Stimulated activated CD4-positive, alpha-beta T cell treated with anti-CD3 and anti-CD28 coated beads, Interleukin-1b, Interleukin-23, amount 100 ng/mL, for 48 hours (primary cell): Measurements from ENCODE around the gene KRTAP1-3.
"Not testable (repeated sequence)": the region's sequence is repeated elsewhere in the genome, so short reads cannot be mapped to it uniquely, and the experiment has no call there.

Source experiments
- DNase-seq: peaks from one replicate; pipeline ENCODE4 v3.0.0-alpha.2; 2020

The KRTAP1-3 gene

DNA sequence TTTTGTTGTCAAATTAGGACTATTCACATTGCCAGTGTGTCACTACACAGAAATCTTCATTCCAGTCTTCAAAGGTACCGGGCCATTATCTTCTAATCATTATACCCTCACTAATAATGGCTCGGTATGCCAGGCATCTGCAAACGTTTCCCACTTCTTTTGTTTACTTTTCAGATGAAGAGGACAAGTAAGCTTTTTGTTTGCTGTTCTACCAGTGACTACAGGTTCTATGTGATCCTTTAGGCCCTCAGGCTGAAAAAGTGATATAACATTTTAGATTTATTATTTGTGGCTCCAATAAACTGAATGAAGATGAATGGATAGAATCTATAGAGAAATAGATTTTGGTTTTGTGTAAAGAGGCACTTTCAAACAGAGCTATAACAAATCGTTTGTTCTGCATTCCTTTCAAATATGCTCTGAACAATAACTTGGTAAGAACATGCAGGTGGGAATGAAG lies 25.3 kb downstream of the KRTAP1-3 start:
- DNase-seq: no peak

DNA sequence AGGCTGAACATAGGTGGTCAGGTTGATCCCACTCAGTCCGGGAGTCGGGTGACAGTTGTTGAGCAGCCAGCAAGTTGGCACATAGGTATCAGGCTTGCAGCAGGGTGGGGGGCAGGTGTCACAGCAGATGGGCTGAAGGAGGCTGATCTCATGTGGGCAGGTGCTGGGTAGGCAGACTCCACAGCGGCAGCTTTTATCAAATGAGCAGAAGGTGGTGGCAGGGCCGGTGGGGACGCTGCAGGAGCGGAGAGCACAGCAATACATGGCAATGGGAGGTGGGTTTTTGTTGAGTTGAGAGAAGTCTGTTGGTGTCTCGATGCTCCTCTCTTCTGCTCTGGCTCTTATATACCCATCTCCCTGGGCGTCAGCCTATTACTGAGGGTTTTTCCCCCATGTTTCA lies 25.9 kb downstream of the KRTAP1-3 start, which contains the start of gene KRTAP3-1:
KRTAP3-1 (minus strand) TSS at position 318 of the 400 bp plus-strand sequence; CDS start at position 264, 54 bp downstream.
- no peak for DNase-seq

DNA sequence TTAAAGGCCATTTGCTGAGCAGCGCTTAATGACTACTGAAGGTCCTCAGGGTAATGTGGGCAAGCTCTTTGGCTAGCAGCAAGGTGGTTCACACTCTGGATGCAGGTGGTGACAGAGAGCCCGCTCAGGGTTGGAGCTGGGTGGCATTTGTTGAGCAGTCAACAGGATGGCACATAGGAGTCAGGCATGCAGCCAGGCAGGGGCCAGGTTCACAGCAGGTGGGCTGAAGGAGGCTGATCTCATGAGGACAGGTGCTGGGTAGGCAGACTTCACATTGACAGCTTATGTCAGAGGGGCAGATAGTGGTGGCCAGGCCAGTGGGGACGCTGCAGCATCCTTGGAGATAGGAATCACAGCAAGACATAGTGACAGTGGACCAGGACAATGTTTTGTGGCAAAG lies 30.3 kb downstream of the KRTAP1-3 start:
- no peak for DNase-seq

- DNase-seq: no peak
Measured at GRCh38 chr17:41003926-41004325, 30.7 kb downstream of the KRTAP1-3 start.

- DNase-seq: no peak
Measured at GRCh38 chr17:41002814-41003213, 31.9 kb downstream of the KRTAP1-3 start.

DNA sequence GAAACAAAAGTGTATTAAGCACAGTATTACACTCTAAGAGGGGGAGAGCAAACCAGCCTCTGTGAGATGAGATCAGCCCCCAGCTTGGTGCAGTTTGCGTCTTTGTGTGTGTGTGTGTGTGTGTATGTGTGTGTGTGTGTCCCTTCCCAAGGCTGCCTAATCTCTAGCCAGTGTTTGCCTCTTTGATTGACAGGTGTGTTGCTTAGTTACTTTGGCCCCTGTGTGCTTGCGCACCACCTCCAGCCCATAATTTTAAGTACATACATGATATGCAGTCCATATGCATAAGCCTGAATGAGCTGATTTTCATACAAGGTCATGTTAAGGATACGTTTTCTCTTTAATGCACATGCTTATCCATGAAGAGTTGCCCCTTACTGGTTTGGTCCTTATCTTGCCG lies 32.9 kb downstream of the KRTAP1-3 start:
- no peak for DNase-seq

- DNase-seq: not testable (repeated sequence)
Measured at GRCh38 chr17:40999563-40999962, 35.1 kb downstream of the KRTAP1-3 start, which contains the start of gene KRTAP3-2. TSS of gene KRTAP3-2 (minus strand) at chr17:40999906. CDS start at chr17:40999853, 53 bp downstream.

DNA sequence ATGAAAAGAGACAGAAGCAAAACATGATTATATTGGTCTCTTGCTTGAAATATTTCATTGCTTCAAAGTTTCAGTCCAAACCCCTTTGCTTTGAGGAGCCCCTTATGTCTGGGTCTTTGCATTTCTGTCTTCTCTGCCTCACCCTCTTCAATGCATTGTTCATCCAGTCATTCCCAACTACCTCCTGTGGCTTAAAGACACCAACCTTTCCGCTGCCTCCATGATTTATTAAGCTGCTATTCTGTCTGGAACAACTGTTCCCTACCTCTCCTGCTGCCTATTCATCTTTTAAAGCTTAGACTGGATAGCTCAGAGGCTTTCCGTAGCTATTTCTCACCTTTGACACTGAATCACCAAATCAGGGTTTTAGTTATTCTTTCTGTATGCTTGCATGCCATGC lies 37.3 kb downstream of the KRTAP1-3 start:
- no peak for DNase-seq

DNA sequence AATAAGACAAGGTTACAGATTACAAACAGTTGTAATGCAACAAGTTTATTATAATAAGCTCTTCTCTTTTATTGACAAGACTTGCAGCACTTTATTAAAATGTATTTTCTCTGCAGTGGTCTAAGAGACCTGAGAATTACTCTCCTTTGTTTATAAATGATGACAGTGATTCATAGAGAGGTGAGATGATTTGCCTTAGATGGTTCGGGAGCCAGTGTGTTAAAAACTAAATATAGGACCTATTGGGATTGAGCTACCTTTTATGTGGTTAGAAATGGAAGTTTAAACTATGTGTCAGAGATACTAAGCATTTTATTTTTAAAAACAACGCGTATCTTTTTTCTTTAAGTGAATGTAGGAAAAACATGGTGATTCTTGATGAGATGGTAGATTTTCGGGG lies 37.8 kb downstream of the KRTAP1-3 start:
- no peak for DNase-seq

DNA sequence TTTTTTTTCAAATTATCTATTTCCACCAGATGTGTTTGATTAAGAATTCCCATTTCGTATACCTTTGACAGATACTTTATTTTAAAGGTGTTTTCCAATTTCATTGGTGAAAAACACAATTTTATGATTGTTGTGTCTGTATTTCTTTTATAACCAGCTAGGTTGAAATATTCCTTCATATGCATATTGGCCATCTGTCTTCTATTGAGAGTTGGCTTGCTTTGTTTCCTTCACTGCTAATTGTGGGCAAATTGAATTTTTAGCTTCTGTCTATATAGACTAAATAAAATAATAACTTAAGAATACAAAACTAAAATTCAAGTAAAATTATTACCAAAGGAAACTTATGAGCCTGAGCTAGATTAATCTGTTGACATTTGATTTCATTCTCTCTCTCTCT lies 39.6 kb downstream of the KRTAP1-3 start:
- no peak for DNase-seq

DNA sequence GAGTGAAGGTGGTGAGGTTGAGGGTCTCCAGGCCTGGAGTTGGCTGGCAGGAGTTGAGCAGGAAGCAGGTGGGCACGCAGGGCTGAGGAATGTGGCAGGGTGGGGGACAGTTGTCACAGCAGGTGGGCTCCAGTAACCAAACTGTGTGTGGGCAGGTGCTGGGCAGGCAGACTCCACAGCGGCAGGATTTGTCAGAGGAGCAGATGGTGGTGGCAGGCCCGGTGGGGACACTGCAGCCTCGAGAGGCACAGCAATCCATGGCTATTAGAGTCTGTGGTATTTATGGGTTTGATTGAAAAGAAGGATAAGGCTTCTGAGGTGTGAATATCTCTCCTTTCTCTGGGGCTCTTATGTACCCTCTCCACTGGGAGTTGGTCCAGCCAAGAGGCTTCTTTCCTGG lies 40.8 kb downstream of the KRTAP1-3 start, which contains the start of gene KRTAP3-3:
KRTAP3-3 (minus strand) TSS at position 326 of the 400 bp plus-strand sequence; CDS start at position 259, 67 bp downstream.
- DNase-seq: no peak

DNA sequence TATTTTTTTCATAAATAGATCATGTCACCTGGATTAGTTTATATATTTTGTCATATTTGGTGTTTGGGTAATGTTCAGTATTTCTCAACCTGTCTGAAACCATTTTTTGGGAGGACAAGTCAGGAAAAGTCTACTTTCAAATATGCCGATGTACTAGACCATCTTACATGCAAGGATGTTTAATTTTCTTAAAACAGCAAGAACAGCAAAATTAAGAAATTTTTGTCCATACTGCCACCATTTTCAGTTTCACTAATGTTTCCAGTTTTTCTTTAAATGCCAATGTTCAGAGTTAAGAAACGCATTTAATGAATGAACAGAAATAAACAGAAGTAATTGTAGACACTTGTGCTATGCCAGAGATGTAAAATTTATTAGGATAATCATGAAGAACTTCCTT lies 41.6 kb downstream of the KRTAP1-3 start:
- DNase-seq: no peak

- no peak for DNase-seq
Measured at GRCh38 chr17:40992666-40993065, 42.0 kb downstream of the KRTAP1-3 start.

- no peak for DNase-seq
Measured at GRCh38 chr17:40986920-40987319, 47.8 kb downstream of the KRTAP1-3 start.

GRCh38 chr17:40984226-40984625 lies 50.4 kb downstream of the KRTAP1-3 start, which contains the start of gene KRT40:
TSS of gene KRT40 (minus strand) at chr17:40984326. CDS start at chr17:40984273, 53 bp downstream.
- DNase-seq: no peak
